Karpas-422 (cell line): ENCODE results near the gene RIN1. TPM values are rescaled to one million over a fixed set of nuclear protein-coding genes. Genes with fewer than 3 reads are reported as not detected.

Source experiments
- DNase-seq: peaks from one replicate; pipeline ENCODE4 v3.0.0-alpha.2; 2015
- H2AFZ ChIP-seq: fragments of 200-600 bp; sonication (generic); 2 replicates; pipeline ENCODE4 v1.6.1; 2014; ENCODE audit warnings: antibody characterized with exemption, low read length, mixed read lengths
- H3K27ac ChIP-seq: fragments of 200-600 bp; sonication (generic); 2 replicates; pipeline ENCODE4 v1.5.1; 2014; ENCODE audit warnings: mild to moderate bottlenecking, low read length, moderate library complexity
- H3K27me3 ChIP-seq: fragments of 200-600 bp; sonication (generic); 2 replicates; pipeline ENCODE4 v1.6.1; 2014; ENCODE audit warnings: low read length, mixed read lengths
- H3K36me3 ChIP-seq: fragments of 200-600 bp; sonication (generic); 2 replicates; pipeline ENCODE4 v1.6.1; 2014; ENCODE audit warnings: low read length, mixed read lengths; ENCODE audit not compliant: insufficient read depth
- H3K4me1 ChIP-seq: fragments of 200-600 bp; sonication (generic); 2 replicates; pipeline ENCODE4 v1.6.1; 2014; ENCODE audit warnings: mild to moderate bottlenecking, low read length, mixed read lengths
- H3K4me2 ChIP-seq: fragments of 200-600 bp; sonication (generic); 2 replicates; pipeline ENCODE4 v1.6.1; 2014; ENCODE audit warnings: low read length, low read depth, mild to moderate bottlenecking; ENCODE audit not compliant: poor library complexity, severe bottlenecking
- H3K4me3 ChIP-seq: fragments of 200-600 bp; sonication (generic); 2 replicates; pipeline ENCODE4 v1.5.1; 2014; ENCODE audit warnings: mild to moderate bottlenecking, antibody characterized with exemption, low read length, mixed read lengths
- H3K79me2 ChIP-seq: fragments of 200-600 bp; sonication (generic); 2 replicates; pipeline ENCODE4 v1.6.1; 2014; ENCODE audit warnings: mild to moderate bottlenecking, low read length, mixed read lengths
- H3K9ac ChIP-seq: fragments of 200-600 bp; sonication (generic); 2 replicates; pipeline ENCODE4 v1.6.0; 2014; ENCODE audit warnings: low read length
- H3K9me2 ChIP-seq: fragments of 200-600 bp; sonication (generic), shearing (Covaris generic); replicated peaks from 2 replicates; pipeline ENCODE4 v1.6.0; 2014; ENCODE audit warnings: mild to moderate bottlenecking, low read length, moderate library complexity; ENCODE audit not compliant: insufficient read depth
- H3K9me3 ChIP-seq: fragments of 300-700, 200-600 bp; sonication (generic); 2 replicates; pipeline ENCODE4 v1.6.1; 2014; ENCODE audit warnings: low read length, mixed read lengths
- H4K20me1 ChIP-seq: fragments of 200-600 bp; sonication (generic); 2 replicates; pipeline ENCODE4 v1.6.1; 2014; ENCODE audit warnings: mild to moderate bottlenecking, antibody characterized with exemption, low read length, low read depth; ENCODE audit not compliant: insufficient read depth
- total RNA-seq: library from RNA; depleted of rRNA; stranded (reverse); fragments of >200 nt; shearing (Covaris generic); gene quantifications from 2 replicates; pipeline ENCODE4 v1.2.3, GENCODE V29; 2014; ENCODE audit warnings: low replicate concordance

The RIN1 gene
- total RNA-seq, 1 experiment from 2014 or later, result 0.78 TPM

GRCh38 chr11:66287889-66288670 is 48.2 kb downstream of the RIN1 start:
- DNase-seq, result no peak
- Histone ChIP-seq H3K9ac (peak overlapping the region; percentile 98), H3K9me2 (no peaks in the 10 kb centered on the region), H3K27ac (peak overlapping the region; percentile 68), H2AFZ (peak overlapping the region; percentile 83; the same call in 1 of the 2 replicates), H4K20me1 (0 out of 2 replicates have a peak, but pooled peaks cover 4% of the 10 kb centered on the region), H3K79me2 (peaks cover 20% of the 10 kb centered on the region), H3K4me1 (peaks cover 28% of the 10 kb centered on the region), H3K4me3 (peak overlapping the region; percentile 99), H3K4me2 (peak overlapping the region; percentile 80), H3K27me3 (no peaks in the 10 kb centered on the region), H3K9me3 (no peaks in the 10 kb centered on the region), H3K36me3 (0 out of 2 replicates have a peak, but pooled peaks cover 4% of the 10 kb centered on the region)

DNA sequence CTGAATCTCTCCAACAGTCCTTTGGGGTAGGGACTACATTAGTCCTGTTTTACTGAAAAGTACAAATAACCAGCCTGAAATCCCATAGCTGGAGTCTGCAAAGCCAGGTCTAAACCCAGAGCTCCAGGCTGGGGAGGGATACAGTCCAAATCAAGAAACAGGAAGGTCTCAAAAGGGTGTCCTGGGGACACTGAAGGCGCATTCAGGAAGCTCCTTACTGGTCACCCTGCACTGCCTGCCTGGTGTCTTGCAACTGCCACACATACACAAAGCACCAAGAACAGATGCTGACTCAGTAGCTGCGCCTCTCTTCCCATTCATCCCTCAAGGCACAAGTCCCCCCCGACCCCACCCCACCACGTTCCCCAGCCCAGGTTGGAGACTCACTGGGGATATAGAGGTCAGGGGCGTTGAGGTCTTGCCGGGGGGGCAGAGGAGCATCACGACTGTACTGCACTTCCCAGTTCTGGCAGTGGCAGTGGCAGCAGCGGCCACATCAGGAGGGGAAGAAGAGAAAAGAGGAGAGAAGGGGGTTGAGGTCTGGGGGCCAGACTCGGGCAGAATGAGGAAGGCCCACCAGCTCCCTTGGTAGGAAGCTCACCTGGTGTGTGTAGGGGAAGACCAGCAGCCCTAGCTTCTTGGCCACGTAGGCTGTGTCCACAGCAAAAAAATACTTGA is 48.9 kb downstream of the RIN1 start:
- Histone ChIP-seq H3K9me2 (no peaks in the 10 kb centered on the region), H3K9ac (peak overlapping the region; percentile 98), H2AFZ (no peak overlapping the region)

DNA sequence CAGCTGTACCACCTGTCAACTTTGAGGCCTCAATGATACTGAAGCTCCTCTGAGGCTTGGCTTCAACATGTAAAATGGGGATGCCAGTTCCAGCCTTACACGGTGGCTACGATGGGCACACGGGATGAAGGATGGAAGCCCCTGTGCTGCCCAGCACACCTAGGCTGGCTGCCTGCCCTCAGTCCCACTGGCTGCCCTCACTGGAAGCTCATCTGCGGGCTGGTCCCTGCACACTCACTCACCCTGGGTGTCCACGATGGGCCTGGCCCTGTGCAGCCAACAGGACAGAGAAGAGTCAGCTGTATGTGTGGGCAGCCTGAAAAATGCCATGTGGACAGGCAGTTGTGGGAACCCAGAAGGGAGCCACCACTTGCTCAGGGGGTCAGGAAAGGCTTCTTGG is 49.5 kb downstream of the RIN1 start:
- peaks cover 20% of the 10 kb centered on the region for H3K79me2 ChIP-seq
- H3K27me3 ChIP-seq, result no peaks in the 10 kb centered on the region
- H4K20me1 ChIP-seq, result peaks cover 7% of the 10 kb centered on the region; the same call in 1 of the 2 replicates
- H3K4me3 ChIP-seq, result no peak overlapping the region
- H3K4me2 ChIP-seq, result no peak overlapping the region
- H3K9ac ChIP-seq, result no peak overlapping the region
- DNase-seq, result no peak
- peaks cover 41% of the 10 kb centered on the region for H3K4me1 ChIP-seq
- H3K27ac ChIP-seq, result no peak overlapping the region
- no peak overlapping the region for H2AFZ ChIP-seq
- H3K9me2 ChIP-seq, result no peaks in the 10 kb centered on the region
- 0 out of 2 replicates have a peak, but pooled peaks cover 4% of the 10 kb centered on the region for H3K36me3 ChIP-seq
- H3K9me3 ChIP-seq, result no peaks in the 10 kb centered on the region

More for the DNA sequence above, 48.9 kb downstream of the RIN1 start:
- no peaks in the 10 kb centered on the region for H3K9me3 ChIP-seq
- H4K20me1 ChIP-seq, result 0 out of 2 replicates have a peak, but pooled peaks cover 4% of the 10 kb centered on the region
- peak overlapping the region; percentile 80 for H3K4me2 ChIP-seq
- H3K4me3 ChIP-seq, result peak overlapping the region; percentile 99
- H3K27me3 ChIP-seq, result no peaks in the 10 kb centered on the region
- no peak for DNase-seq
- H3K27ac ChIP-seq, result no peak overlapping the region; the same call in 1 of the 2 replicates
- H3K79me2 ChIP-seq, result peaks cover 20% of the 10 kb centered on the region
- peaks cover 34% of the 10 kb centered on the region for H3K4me1 ChIP-seq
- H3K36me3 ChIP-seq, result 0 out of 2 replicates have a peak, but pooled peaks cover 4% of the 10 kb centered on the region

GRCh38 chr11:66285250-66285947 is 50.8 kb downstream of the RIN1 start:
- H4K20me1 ChIP-seq, result peaks cover 7% of the 10 kb centered on the region; the same call in 1 of the 2 replicates

DNA sequence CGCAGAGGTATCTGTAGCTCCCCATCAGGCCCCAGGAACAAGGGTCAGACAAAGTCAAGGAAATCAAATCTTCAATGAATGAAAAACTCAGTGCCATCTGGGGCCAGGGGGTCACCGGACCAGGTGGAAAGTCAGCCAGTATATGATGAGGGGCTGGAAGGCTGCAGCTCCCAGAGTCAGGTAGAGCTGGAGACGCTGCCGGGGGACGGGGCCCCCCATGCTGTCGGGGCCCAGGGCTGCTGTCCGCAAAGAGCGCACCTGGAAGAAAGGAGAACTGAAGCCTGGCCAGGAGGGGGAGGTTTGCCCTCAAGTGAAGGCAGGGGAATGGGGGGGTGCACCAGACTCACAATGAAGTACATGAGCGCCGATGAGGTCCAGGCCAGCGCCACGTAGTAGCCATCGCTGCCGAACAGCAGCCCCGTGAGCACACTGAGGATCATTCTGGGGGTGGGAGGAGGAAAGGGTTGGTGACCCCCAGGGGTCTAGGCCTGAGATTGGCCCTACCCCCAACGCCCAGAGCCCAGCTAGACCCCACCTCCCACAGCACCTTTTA is 51.6 kb downstream of the RIN1 start:
- no peak overlapping the region for H2AFZ ChIP-seq
- no peaks in the 10 kb centered on the region for H3K9me3 ChIP-seq
- no peak overlapping the region for H3K9ac ChIP-seq
- no peaks in the 10 kb centered on the region for H3K27me3 ChIP-seq
- H3K79me2 ChIP-seq, result peaks cover 20% of the 10 kb centered on the region
- no peak for DNase-seq
- 0 out of 2 replicates have a peak, but pooled peaks cover 4% of the 10 kb centered on the region for H3K36me3 ChIP-seq
- H4K20me1 ChIP-seq, result peaks cover 7% of the 10 kb centered on the region; the same call in 1 of the 2 replicates
- no peak overlapping the region for H3K4me3 ChIP-seq
- H3K27ac ChIP-seq, result no peak overlapping the region
- peaks cover 34% of the 10 kb centered on the region for H3K4me1 ChIP-seq
- no peaks in the 10 kb centered on the region for H3K9me2 ChIP-seq
- H3K4me2 ChIP-seq, result no peak overlapping the region

More at GRCh38 chr11:66285250-66285947, 50.8 kb downstream of the RIN1 start:
- Histone ChIP-seq H3K79me2 (peaks cover 20% of the 10 kb centered on the region), H3K27ac (no peak overlapping the region), H3K4me1 (peaks cover 42% of the 10 kb centered on the region), H3K36me3 (0 out of 2 replicates have a peak, but pooled peaks cover 4% of the 10 kb centered on the region), H3K9ac (no peak overlapping the region), H3K27me3 (no peaks in the 10 kb centered on the region), H3K9me3 (no peaks in the 10 kb centered on the region), H3K4me2 (no peak overlapping the region), H2AFZ (no peak overlapping the region), H3K9me2 (no peaks in the 10 kb centered on the region), H3K4me3 (no peak overlapping the region)
- DNase-seq, result no peak

GRCh38 chr11:66283461-66284105 is 52.7 kb downstream of the RIN1 start:
- peaks cover 38% of the 10 kb centered on the region for H3K4me1 ChIP-seq

More at GRCh38 chr11:66283461-66284105, 52.7 kb downstream of the RIN1 start:
- H3K4me2 ChIP-seq, result no peak overlapping the region
- no peak overlapping the region for H2AFZ ChIP-seq
- 0 out of 2 replicates have a peak, but pooled peaks cover 4% of the 10 kb centered on the region for H3K36me3 ChIP-seq
- peaks cover 7% of the 10 kb centered on the region; the same call in 1 of the 2 replicates for H4K20me1 ChIP-seq
- peaks cover 19% of the 10 kb centered on the region for H3K79me2 ChIP-seq
- no peak overlapping the region for H3K9ac ChIP-seq
- H3K9me3 ChIP-seq, result no peaks in the 10 kb centered on the region
- DNase-seq, result no peak
- H3K9me2 ChIP-seq, result no peaks in the 10 kb centered on the region
- no peak overlapping the region for H3K4me3 ChIP-seq
- H3K27me3 ChIP-seq, result no peaks in the 10 kb centered on the region
- no peak overlapping the region for H3K27ac ChIP-seq
